IPS-15b (cell line): ENCODE measurements around the gene CDPF1.
"Not testable (repeated sequence)": the region's sequence is repeated elsewhere in the genome, so short reads cannot be mapped to it uniquely, and the experiment has no call there.

Source experiments
- H3K27me3 ChIP-seq: one replicate; pipeline ENCODE4 v1.6.1; 2013; ENCODE audit warnings: low read length; ENCODE audit not compliant: control insufficient read depth, insufficient read depth
- H3K36me3 ChIP-seq: one replicate; pipeline ENCODE4 v1.6.1; 2013; ENCODE audit warnings: low read length; ENCODE audit not compliant: control insufficient read depth, insufficient read depth
- H3K4me1 ChIP-seq: one replicate; pipeline ENCODE4 v1.6.1; 2013; ENCODE audit warnings: mild to moderate bottlenecking, low read length; ENCODE audit not compliant: control insufficient read depth, insufficient read depth
- H3K4me3 ChIP-seq: one replicate; pipeline ENCODE4 v1.5.1; 2013; ENCODE audit warnings: low read depth, low read length
- H3K9ac ChIP-seq: one replicate; pipeline ENCODE4 v1.6.1; 2013; ENCODE audit warnings: low read depth, mild to moderate bottlenecking, low read length
- H3K9me3 ChIP-seq: one replicate; pipeline ENCODE4 v1.6.1; 2013; ENCODE audit warnings: mild to moderate bottlenecking, low read length; ENCODE audit not compliant: control insufficient read depth, insufficient read depth

Gene CDPF1

DNA sequence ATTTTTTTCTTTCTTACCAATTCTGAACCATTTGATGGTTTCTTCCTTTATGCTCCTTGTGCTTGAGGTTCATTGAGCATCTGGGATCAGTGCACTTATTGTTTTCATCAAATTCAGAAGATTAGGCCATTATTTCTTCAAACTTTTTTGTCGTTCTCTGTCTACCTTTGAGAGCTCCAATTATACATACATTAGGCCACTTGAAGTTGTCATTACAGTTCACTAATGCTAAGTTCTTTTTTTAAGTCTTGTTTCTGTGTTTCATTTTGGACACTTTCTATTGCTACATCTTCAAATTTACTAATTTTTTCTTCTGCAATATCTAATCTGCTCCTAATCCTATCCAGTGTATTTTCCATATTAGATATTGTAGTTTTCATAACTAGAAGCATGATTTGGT, 40.8 kb downstream of the CDPF1 start:
- no peaks in the 10 kb centered on the region for H3K9me3 ChIP-seq
- no peak overlapping the region for H3K4me3 ChIP-seq
- no peaks in the 10 kb centered on the region for H3K27me3 ChIP-seq
- no peak overlapping the region for H3K9ac ChIP-seq
- H3K36me3 ChIP-seq: no peaks in the 10 kb centered on the region
- no peaks in the 10 kb centered on the region for H3K4me1 ChIP-seq

DNA sequence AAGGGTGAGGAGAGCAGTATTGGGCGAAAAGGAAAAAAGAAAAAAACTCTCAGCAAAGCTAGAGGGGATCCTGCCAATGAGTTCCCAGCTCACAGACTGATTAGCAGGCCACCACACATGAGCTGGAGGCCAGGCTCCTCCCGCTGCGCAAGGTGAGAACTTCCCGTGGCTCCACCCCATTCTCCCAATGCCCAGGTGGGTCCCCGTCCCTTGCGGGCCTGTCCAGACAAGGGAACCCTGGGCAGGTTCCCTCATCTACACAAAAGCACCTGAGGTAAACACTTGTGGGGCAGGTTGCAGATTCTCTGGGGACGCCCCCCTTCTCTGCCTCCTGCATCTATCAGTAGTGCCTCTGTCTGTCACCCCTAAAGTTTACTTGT, 46.5 kb downstream of the CDPF1 start:
- no peak overlapping the region for H3K4me3 ChIP-seq
- peaks cover 9% of the 10 kb centered on the region for H3K4me1 ChIP-seq
- H3K36me3 ChIP-seq: no peaks in the 10 kb centered on the region
- no peak overlapping the region for H3K9ac ChIP-seq
- no peaks in the 10 kb centered on the region for H3K27me3 ChIP-seq
- no peaks in the 10 kb centered on the region for H3K9me3 ChIP-seq

DNA sequence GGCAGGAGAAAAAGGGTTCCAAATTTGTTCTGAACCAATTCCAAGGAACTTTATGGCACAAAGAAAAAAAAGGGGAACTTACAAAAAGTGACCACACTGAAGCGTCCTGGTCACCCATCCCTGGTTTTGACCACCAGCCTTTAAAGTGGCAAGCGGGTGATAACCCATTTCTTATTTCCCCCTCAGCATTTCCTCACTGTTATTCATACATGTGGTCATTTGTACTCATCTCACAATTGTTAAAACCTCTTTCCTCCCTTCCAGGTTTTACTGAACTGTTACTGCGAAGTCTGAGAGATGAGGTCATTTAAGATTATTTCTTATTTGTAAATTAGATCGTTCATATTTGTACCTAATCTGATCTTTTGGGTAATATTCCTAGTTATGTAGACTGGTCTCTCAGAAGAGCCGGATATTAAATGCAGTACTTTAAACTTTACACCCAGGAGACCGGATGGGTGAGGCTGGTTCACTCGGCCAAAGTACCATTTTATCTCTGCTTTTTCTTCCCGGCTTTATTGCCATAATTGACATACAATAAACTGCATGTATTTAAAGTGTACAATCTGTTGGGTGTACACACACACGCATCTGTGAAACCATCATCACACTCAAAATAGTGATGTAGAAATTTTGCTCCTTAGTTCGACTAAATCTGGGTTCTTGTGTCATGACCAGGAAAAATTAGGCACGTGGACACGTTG, 47.0 kb downstream of the CDPF1 start:
- Histone ChIP-seq H3K9me3 (no peaks in the 10 kb centered on the region), H3K36me3 (no peaks in the 10 kb centered on the region), H3K27me3 (no peaks in the 10 kb centered on the region)

DNA sequence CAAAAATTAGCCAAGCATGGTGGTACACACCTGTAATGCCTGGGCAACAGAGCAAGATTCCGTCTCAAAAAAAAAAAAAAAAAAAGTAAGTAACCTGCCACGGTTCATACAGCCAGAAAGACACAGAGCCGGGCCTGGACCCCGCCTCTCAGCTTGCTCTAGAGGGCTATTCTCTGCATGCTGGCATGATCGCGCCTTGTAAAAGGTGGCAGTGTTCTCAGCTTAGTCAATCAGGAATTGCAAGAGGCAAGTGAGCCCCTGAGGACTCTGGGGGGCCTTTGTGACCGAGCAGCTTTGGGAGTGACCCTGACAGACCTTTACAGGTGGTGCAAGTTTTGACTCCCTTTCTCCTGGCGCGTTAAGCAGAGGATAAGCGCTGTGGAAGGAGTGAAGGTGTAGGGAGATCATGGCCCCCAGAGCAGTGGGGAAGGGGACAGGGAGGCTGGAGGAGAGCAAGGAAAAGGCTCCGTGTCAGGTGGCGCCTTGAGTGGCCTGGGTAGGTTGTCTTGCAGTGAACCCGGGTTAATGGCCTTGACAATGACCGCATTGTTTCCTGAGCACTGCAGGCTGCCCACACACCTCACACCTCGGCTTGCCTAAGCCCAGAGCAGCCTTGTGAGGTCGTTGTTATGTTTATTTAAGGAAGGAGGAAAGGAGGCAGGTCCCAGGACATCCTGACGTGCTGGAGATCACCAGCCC, 48.9 kb downstream of the CDPF1 start:
- no peaks in the 10 kb centered on the region for H3K36me3 ChIP-seq
- peaks cover 9% of the 10 kb centered on the region for H3K4me1 ChIP-seq
- no peaks in the 10 kb centered on the region for H3K27me3 ChIP-seq
- no peak overlapping the region for H3K4me3 ChIP-seq
- no peak overlapping the region for H3K9ac ChIP-seq
- H3K9me3 ChIP-seq: no peaks in the 10 kb centered on the region

More for the DNA sequence above, 47.0 kb downstream of the CDPF1 start:
- peaks cover 9% of the 10 kb centered on the region for H3K4me1 ChIP-seq
- H3K4me3 ChIP-seq: no peak overlapping the region
- no peak overlapping the region for H3K9ac ChIP-seq

DNA sequence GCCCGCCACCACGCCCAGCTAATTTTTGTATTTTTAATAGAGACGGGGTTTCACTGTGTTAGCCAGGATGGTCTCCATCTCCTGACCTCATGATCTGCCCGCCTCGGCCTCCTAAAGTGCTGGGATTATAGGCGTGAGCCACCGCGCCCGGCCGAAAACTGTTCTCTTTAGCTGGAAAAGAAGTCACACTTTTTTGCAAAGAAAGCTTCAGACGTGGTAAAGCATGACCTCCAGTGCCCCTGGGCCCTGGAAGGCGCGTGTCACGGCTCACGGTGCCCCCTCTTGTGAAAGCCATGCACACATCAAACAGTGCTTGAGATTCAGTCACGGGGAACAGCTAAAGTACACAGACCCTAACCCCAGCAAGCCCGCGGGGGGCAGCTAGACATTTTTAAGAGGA, 51.3 kb downstream of the CDPF1 start:
- H3K27me3 ChIP-seq, H3K4me1 ChIP-seq, H3K9ac ChIP-seq, H3K9me3 ChIP-seq, H3K4me3 ChIP-seq, H3K36me3 ChIP-seq: not testable (repeated sequence)

DNA sequence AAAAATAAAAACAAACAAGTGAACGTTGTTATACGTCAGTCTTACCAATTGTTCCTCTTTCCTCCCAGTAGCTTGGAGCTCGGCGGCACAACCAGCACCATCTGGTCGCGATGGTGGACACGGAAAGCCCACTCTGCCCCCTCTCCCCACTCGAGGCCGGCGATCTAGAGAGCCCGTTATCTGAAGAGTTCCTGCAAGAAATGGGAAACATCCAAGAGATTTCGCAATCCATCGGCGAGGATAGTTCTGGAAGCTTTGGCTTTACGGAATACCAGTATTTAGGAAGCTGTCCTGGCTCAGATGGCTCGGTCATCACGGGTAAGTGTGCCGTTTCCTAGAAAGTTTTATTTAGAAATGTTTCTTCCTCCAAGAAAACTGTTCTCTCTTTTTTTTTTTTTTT, 51.8 kb downstream of the CDPF1 start:
- Histone ChIP-seq H3K9ac (no peak overlapping the region), H3K27me3 (no peaks in the 10 kb centered on the region), H3K4me1 (peaks cover 9% of the 10 kb centered on the region), H3K4me3 (no peak overlapping the region), H3K9me3 (no peaks in the 10 kb centered on the region), H3K36me3 (no peaks in the 10 kb centered on the region)

DNA sequence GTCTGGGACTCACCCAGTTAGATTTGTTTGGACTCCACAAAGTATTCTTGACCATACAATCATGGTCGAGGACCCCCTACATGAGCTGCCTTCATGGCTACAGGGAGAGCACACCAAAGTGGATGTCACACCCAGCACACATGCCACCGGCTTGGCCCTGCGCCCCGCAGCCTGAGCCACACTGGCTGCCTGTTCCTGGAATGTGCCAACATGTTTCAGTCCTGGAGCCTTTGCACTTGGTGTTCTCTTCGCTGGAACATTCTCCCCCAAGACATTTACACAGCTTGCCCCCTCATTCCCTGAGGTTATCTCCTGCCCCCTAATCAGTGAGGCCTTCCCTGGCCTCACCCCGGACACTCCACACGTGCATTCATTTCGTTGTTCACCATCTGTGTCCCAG, 53.8 kb downstream of the CDPF1 start:
- H3K4me3 ChIP-seq: no peak overlapping the region
- H3K27me3 ChIP-seq: no peaks in the 10 kb centered on the region
- H3K9me3 ChIP-seq: no peaks in the 10 kb centered on the region

DNA sequence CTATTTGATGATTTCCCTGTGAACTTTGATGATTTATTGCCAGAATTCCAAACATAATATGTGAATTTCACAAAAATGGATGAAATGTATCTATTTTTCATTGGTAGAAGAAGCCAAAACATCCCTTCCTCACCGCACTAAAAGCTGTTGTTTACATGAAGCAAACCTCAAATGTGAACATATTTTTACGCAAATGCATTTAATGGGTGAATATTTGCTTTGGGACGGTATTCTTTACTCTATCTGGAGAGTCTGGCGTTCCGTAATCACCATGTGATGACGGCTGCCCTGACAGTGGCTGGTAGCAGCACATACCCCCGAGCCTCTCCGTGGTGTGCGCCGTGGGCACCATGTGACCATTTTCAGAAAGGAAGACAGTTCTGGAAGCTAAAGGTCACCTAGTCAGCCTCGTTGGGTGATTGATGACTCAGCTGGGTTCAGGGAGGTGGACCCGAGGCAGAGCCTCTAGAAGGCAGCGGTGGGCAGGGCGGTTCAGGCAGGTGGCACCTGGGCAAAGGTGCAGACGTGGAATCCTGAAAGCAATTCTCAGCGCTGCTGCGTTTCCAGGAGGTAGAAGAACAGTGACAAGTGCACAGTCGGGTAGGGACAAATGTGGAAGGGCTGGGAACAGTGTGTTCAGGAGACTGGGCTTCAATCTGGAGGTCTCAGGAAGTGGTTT, 54.5 kb downstream of the CDPF1 start:
- H3K36me3 ChIP-seq: no peaks in the 10 kb centered on the region
- no peaks in the 10 kb centered on the region for H3K4me1 ChIP-seq
- H3K9ac ChIP-seq: no peak overlapping the region
- no peaks in the 10 kb centered on the region for H3K27me3 ChIP-seq
- H3K9me3 ChIP-seq: no peaks in the 10 kb centered on the region
- no peak overlapping the region for H3K4me3 ChIP-seq

More for the DNA sequence above, 53.8 kb downstream of the CDPF1 start:
- Histone ChIP-seq H3K4me1 (peaks cover 2% of the 10 kb centered on the region), H3K9ac (no peak overlapping the region), H3K36me3 (no peaks in the 10 kb centered on the region)
